Keratinocyte (primary cell): ENCODE measurements around the gene SND1. TPM values are rescaled to one million over a fixed set of nuclear protein-coding genes. Genes with fewer than 3 reads are reported as not detected.

ENCODE experiments used
- DNase-seq: peaks from one replicate; pipeline ENCODE4 v3.0.0-alpha.2; 2011; ENCODE audit warnings: low read depth, missing footprints, low spot score
- FAIRE-seq: peaks from 2 replicates; lab custom pipeline; 2011; peaks lifted over from hg19 to GRCh38; lab: Jason Lieb, UNC
- H2AFZ ChIP-seq: 2 replicates; pipeline ENCODE4 v1.6.0; 2012; ENCODE audit warnings: low read length, control low read depth, inconsistent platforms; ENCODE audit not compliant: control insufficient read depth
- H3K27ac ChIP-seq: 2 replicates; pipeline ENCODE4 v1.5.1; 2011; ENCODE audit warnings: low read length; ENCODE audit not compliant: control insufficient read depth, insufficient read depth
- H3K27me3 ChIP-seq: 3 replicates; pipeline ENCODE4 v1.6.0; 2011; ENCODE audit warnings: low read length; ENCODE audit not compliant: control insufficient read depth, insufficient read depth; ENCODE audit errors: extremely low read depth
- H3K36me3 ChIP-seq, 2 experiments: 2 replicates in 1 of 2; 3 replicates in 1 of 2; pipeline ENCODE4 v1.5.1; 2011; ENCODE audit warnings: low read length in 2 of 2, mild to moderate bottlenecking in 1 of 2; ENCODE audit not compliant: control insufficient read depth in 2 of 2, insufficient read depth in 2 of 2; ENCODE audit errors: extremely low read depth in 1 of 2
- H3K4me1 ChIP-seq: 3 replicates; pipeline ENCODE4 v1.5.1; 2011; ENCODE audit warnings: low read length; ENCODE audit not compliant: control insufficient read depth, insufficient read depth; ENCODE audit errors: extremely low read depth
- H3K4me2 ChIP-seq: 3 replicates; pipeline ENCODE4 v1.6.0; 2011; ENCODE audit warnings: low read depth, low read length; ENCODE audit not compliant: control insufficient read depth, insufficient read depth; ENCODE audit errors: extremely low read depth
- H3K4me3 ChIP-seq, 3 experiments: fragments of 200-600 bp in 1 of 3; sonication (generic) in 1 of 3; 2 replicates in 2 of 3; 3 replicates in 1 of 3; pipeline ENCODE4 v1.5.1; 2011 to 2016; ENCODE audit warnings: low read length in 3 of 3, mild to moderate bottlenecking in 3 of 3, control low read depth in 2 of 3, inconsistent platforms in 1 of 3, low read depth in 1 of 3, mixed read lengths in 1 of 3, mixed run types in 1 of 3, moderate library complexity in 1 of 3; ENCODE audit not compliant: control insufficient read depth in 2 of 3, insufficient read depth in 2 of 3; ENCODE audit errors: extremely low read depth in 1 of 3
- H3K79me2 ChIP-seq: 2 replicates; pipeline ENCODE4 v1.6.0; 2012; ENCODE audit warnings: low read length; ENCODE audit not compliant: control insufficient read depth, insufficient read depth
- H3K9ac ChIP-seq: 3 replicates; pipeline ENCODE4 v1.6.0; 2011; ENCODE audit warnings: low read length; ENCODE audit not compliant: control insufficient read depth, insufficient read depth; ENCODE audit errors: extremely low read depth
- H3K9me1 ChIP-seq: 3 replicates; pipeline ENCODE4 v1.6.0; 2011; ENCODE audit warnings: low read length; ENCODE audit not compliant: control insufficient read depth, insufficient read depth; ENCODE audit errors: extremely low read depth
- H3K9me3 ChIP-seq: 2 replicates; pipeline ENCODE4 v1.5.1; 2012; ENCODE audit warnings: low read depth, low read length; ENCODE audit not compliant: control insufficient read depth
- H4K20me1 ChIP-seq: 3 replicates; pipeline ENCODE4 v1.6.0; 2011; ENCODE audit warnings: low read length; ENCODE audit not compliant: control insufficient read depth, insufficient read depth; ENCODE audit errors: extremely low read depth
- CTCF ChIP-seq, 3 experiments: IDR thresholded peaks in 1 of 3; conservative IDR thresholded peaks in 1 of 3; optimal IDR thresholded peaks in 1 of 3; 2 replicates in 2 of 3; 3 replicates in 1 of 3; pipeline versions ENCODE3 to v1.5.1; 2011; ENCODE audit warnings: low read length in 3 of 3, mild to moderate bottlenecking in 3 of 3, moderate library complexity in 2 of 3, control low read depth in 1 of 3, inconsistent platforms in 1 of 3; ENCODE audit not compliant: insufficient read depth in 2 of 3; ENCODE audit errors: extremely low read depth in 1 of 3
- EZH2 ChIP-seq: IDR thresholded peaks from one replicate; pipeline ENCODE4 v1.6.1; 2012; ENCODE audit warnings: inconsistent platforms, mild to moderate bottlenecking, low read length, moderate library complexity
- dilution Hi-C: fragments of 300-500 bp; cut with MboI; formaldehyde crosslinking; loops from one replicate; pipeline ENCODE4 v1.7.0; 2020; ENCODE audit warnings: low sequenced_read_pairs; ENCODE audit not compliant: extremely low pct_ligation_motif_present
- polyA plus RNA-seq, 5 experiments: library from polyadenylated mRNA; depleted of rRNA in 3 of 5; stranded (reverse) in 3 of 5; stranded (forward) in 1 of 5; unstranded in 1 of 5; fragments of >200 nt; gene quantifications; 1 replicate in 1 of 5; 2 replicates in 3 of 5; 3 replicates in 1 of 5; pipeline versions ENCODE4 v1.2.1 to v1.2.3, GENCODE V29; 2011 to 2012; ENCODE audit warnings: missing spikeins in 2 of 5, low read depth in 1 of 5, low replicate concordance in 1 of 5

Gene SND1
- polyA plus RNA-seq, 1 donor (not counting 4 experiments of a cell fraction or from before 2014, with no cell fraction given) = 140 TPM

- Histone ChIP-seq H3K4me2 (no peak overlapping the region), H3K9ac (no peak overlapping the region), H3K79me2 (peaks cover 93% of the 10 kb centered on the region), H4K20me1 (peaks cover 14% of the 10 kb centered on the region), H2AFZ (no peak overlapping the region), H3K9me3 (no peaks in the 10 kb centered on the region), H3K27ac (no peak overlapping the region), H3K9me1 (no peaks in the 10 kb centered on the region), H3K36me3 (peaks cover 0 to 18% of the 10 kb centered on the region in 2 experiments), H3K4me3 (no peak overlapping the region), H3K27me3 (no peaks in the 10 kb centered on the region), H3K4me1 (peaks cover 26% of the 10 kb centered on the region)
- no peak for TF ChIP-seq CTCF (optimal IDR thresholded peaks at IDR 0.05 in 1 of 3, IDR thresholded peaks at IDR 0.05 in 1 of 3, conservative IDR thresholded peaks at IDR 0.05 in 1 of 3; ENCODE audit: extremely low read depth in 1 of 3, insufficient read depth in 2 of 3, low read length in 3 of 3)
- no peak for TF ChIP-seq EZH2
- FAIRE-seq (no peak), DNase-seq (no peak)
- dilution Hi-C loops = no loop called here
These were observed 19.3 kb downstream of the SND1 start for GRCh38 chr7:127671341-127671740.

GRCh38 chr7:127673902-127674301 lies 21.9 kb downstream of the SND1 start:
- Histone ChIP-seq H3K4me1 (peaks cover 7% of the 10 kb centered on the region), H2AFZ (peak overlapping the region; percentile 21), H3K27ac (no peak overlapping the region), H3K9me1 (no peaks in the 10 kb centered on the region), H3K79me2 (peaks cover 98% of the 10 kb centered on the region), H4K20me1 (peaks cover 9% of the 10 kb centered on the region), H3K4me2 (peak overlapping the region; percentile 46), H3K36me3 (peaks cover 0 to 25% of the 10 kb centered on the region in 2 experiments), H3K9ac (no peak overlapping the region), H3K27me3 (no peaks in the 10 kb centered on the region), H3K4me3 (peak overlapping the region in 1 of 3 experiments; percentile 18), H3K9me3 (no peaks in the 10 kb centered on the region)
- dilution Hi-C loops = no loop called here
- FAIRE-seq = no peak
- TF ChIP-seq CTCF (optimal IDR thresholded peaks at IDR 0.05 in 1 of 3, IDR thresholded peaks at IDR 0.05 in 1 of 3, conservative IDR thresholded peaks at IDR 0.05 in 1 of 3; ENCODE audit: extremely low read depth in 1 of 3, insufficient read depth in 2 of 3, low read length in 3 of 3) (no peak), EZH2 (no peak)
- no peak for DNase-seq
